Forelimb muscle (tissue), 1 donor: Measurements from ENCODE around the gene ALOX15. TPM values are rescaled to one million over a fixed set of nuclear protein-coding genes. Genes with fewer than 3 reads are reported as not detected.
"Not testable (repeated sequence)": the region's sequence is repeated elsewhere in the genome, so short reads cannot be mapped to it uniquely, and the experiment has no call there.

Source experiments
- DNase-seq: peaks from one replicate; pipeline ENCODE4 v3.0.0-alpha.2; 2013; ENCODE audit warnings: low read depth
- polyA plus RNA-seq: library from polyadenylated mRNA; unstranded; fragments of 120-200 nt; gene quantifications from one replicate; pipeline ENCODE4 v1.2.1, GENCODE V29; 2013; ENCODE audit not compliant: insufficient read length

The ALOX15 gene
- polyA plus RNA-seq, 1 donor = 0.40 TPM

DNA sequence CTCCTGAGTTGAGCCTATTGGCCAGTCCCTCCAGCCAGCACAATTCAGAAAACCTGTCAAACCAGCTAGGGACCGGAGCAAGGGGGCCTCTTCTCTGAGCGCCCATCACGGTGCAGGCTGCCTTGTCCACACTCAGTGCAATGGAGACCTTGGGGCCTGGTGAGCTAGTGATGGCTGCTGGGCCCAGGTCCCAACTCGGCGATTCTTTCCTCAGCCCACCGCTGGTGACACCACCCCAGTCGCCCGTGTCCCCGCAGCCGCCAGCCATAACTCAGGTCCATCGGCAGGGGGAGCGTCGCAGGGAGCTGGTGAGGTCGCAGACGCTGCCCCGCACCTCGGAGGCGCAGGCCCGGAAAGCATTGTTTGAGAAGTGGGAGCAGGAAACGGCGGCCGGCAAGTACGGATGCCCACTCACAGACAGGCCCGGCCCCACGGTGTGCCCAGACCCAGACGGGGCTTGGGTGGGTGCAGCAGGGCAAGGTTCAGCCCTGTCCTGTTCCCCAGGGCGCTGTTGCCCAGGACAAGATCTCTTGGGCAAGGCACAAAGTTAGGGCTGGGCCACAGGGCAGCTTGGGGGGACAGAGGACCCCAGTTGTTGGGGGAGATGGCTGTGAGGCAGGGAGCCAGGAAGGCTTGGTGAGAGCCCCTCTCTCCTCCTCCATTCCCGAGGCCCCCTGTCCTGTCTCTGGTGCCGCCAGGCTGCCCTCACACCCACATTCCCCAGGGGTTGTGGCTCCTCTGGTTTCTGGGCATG, 46.4 kb downstream of the ALOX15 start:
- DNase-seq = no peak

GRCh38 chr17:4594406-4594805, 47.1 kb downstream of the ALOX15 start:
- no peak for DNase-seq

DNA sequence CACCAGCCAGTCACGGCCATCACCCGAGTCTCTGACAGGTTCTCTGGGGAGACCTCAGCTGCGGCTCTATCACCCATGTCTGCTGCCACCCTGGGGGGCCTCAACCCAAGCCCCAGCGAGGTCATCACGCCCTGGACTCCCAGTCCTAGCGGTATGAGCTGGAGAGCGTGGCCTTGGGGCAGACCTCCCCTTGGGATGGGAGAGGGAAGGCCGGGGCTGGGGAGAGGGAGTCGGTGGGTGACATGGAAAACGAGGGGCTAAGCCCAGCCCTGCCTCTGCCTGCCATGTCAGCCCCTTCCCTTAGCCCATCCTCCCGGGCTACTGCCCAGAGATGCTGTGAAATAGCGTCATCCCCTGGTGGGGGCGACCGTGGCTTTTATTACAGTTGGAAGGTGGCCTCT, 48.5 kb downstream of the ALOX15 start:
- DNase-seq = no peak

DNA sequence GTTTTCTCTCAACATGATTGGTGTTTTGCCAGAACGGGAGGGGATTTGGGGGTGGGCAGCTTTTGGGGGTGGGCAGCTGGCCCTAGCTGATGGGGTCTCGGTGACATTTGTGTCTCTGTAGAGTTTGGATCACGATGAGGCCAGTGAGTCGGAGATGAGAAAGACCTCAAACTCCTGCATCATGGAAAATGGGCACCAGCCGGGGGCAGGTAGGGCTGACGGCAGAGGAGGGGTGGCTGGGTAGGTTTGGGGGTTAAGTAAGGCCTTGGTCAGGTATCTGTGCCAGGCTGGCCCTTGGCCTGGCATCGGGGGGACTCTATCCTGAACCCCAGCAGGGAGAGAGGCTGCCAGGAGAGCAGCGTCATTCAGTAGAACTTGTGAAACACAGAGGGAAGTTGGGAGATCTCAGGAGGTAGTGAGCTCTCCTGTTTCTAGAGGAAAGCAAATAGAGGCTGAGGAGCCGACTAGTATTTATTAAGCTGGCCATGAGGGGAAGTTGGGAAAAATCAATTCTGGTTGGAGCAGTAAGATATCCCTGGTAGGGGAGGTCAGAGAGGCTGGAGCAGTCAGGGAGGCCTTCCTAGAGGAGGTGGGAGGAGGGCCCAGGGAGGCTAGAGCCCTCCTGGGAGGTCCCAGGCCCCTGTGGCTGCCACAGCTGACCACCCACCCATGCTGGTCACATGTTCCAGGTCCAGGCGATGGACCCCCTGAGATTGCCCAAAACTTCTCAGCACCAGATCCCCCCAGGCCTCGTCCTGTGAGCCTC, 49.1 kb downstream of the ALOX15 start:
- DNase-seq = no peak

- DNase-seq = no peak
Measured at GRCh38 chr17:4591529-4591928, 49.9 kb downstream of the ALOX15 start.

DNA sequence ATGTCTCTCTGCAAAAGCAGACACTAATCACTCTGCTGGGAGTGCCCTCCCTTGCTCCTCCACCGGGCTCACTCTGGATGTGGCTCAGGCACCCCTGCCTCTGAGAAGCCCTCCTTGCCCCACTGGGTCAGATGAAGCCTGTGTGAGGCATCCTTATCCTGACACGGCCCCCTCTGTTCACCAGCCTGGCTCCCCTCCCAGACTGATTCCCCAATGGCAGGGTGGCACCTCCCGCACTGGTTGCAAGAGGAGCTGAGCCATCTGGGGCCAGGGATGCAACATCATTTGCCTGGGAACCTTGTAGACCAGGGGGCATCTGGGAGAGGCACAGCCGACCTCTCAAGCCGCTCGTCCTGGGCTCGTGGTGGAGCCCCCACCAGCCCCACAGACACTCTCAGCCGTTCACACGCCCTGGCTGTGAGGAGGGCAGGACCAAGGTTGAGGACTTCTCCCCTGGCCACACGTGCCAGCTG, 50.5 kb downstream of the ALOX15 start:
- no peak for DNase-seq

GRCh38 chr17:4590042-4590441, 51.4 kb downstream of the ALOX15 start:
- not testable (repeated sequence) for DNase-seq

GRCh38 chr17:4588898-4589625, 52.4 kb downstream of the ALOX15 start:
- DNase-seq = no peak

GRCh38 chr17:4588391-4588790, 53.1 kb downstream of the ALOX15 start:
- DNase-seq = no peak

GRCh38 chr17:4587803-4588202, 53.7 kb downstream of the ALOX15 start:
- DNase-seq = no peak

DNA sequence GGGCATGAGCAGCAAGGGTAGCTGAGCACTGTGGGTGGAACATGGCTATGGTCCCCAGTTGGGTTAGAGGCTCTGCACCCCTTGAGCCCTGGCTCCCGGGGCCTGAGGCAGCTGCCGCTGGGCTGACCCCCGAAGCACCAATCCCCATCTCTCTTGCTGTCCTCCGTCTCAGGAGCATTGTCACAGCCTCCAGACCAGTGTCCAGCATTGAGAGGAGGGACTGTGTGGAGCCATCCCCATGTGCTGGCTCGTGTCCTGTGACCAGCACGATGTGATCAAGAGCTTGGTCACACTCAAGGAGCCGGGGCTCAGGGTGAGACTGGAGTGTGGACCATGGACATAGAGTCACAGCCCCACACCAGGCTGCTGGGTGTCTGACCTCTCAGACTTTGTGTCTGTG, 54.3 kb downstream of the ALOX15 start:
- no peak for DNase-seq

- DNase-seq = no peak
Measured at GRCh38 chr17:4586043-4586442, 55.4 kb downstream of the ALOX15 start.

- no peak for DNase-seq
Measured at GRCh38 chr17:4585638-4585994, 55.9 kb downstream of the ALOX15 start.

DNA sequence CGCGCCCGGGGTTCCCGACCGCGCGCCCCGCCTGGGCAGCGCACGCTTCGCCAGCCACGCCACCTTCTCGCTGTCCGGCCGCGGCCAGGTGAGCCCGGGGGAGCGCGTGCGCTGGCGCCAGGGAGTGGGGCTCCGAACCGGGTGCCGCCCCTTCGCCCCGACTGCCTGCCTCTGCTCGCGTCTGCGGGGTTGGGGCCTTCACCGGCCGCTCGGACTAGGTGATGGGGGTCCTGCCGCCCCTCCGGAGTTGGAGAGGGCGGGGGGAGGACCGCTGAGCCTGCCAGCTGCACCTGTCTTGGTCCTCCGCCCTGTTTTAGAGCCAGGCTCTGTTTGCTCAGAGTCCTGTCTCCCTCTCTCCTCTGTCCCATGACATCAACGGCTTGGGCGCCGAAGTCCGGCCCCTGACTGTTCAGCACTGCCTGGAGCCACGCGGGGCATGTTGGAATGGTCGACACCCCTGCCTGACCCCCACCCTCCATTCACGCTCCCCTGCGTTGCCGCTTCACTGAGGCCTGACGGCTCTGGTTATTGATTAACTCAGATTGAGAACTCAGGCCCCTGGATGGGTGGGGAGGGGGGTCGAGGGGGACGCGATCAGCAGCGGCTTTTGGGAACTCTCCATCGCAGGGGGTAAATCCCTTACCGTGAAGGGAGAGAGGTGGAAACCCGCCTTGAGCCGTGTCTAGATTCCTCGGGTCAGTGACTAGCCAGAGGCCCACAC, 56.4 kb downstream of the ALOX15 start:
- DNase-seq = no peak

GRCh38 chr17:4584101-4584916, 57.2 kb downstream of the ALOX15 start, which contains the start of gene SMTNL2:
Gene SMTNL2 (plus strand): TSS chr17:4584529. CDS start chr17:4584606, 77 bp downstream.
- DNase-seq = no peak

- DNase-seq = no peak
Measured at GRCh38 chr17:4583782-4584100, 57.7 kb downstream of the ALOX15 start.

- DNase-seq = no peak
Measured at GRCh38 chr17:4583206-4583605, 58.3 kb downstream of the ALOX15 start.

- no peak for DNase-seq
Measured at GRCh38 chr17:4582691-4583090, 58.8 kb downstream of the ALOX15 start.

GRCh38 chr17:4582101-4582501, 59.4 kb downstream of the ALOX15 start:
- no peak for DNase-seq
